GM12874 (cell line): Measurements from ENCODE around the gene GPC6.

Experiments used
- CTCF ChIP-seq: IDR thresholded peaks from 2 replicates; pipeline ENCODE4 v1.5.1; 2011; ENCODE audit warnings: low read depth, mild to moderate bottlenecking, control low read depth, low read length, moderate library complexity; ENCODE audit not compliant: insufficient read depth

GPC6 gene

GRCh38 chr13:93762708-93763426 is 536.3 kb downstream of the GPC6 start:
- TF ChIP-seq CTCF = no peak

GRCh38 chr13:93765062-93765461 is 538.5 kb downstream of the GPC6 start:
- no peak for TF ChIP-seq CTCF

- no peak for TF ChIP-seq CTCF
Observed at GRCh38 chr13:93765811-93766210, 539.2 kb downstream of the GPC6 start.

- TF ChIP-seq CTCF = no peak
Observed at GRCh38 chr13:93766719-93767118, 540.1 kb downstream of the GPC6 start.

- TF ChIP-seq CTCF = no peak
Observed at GRCh38 chr13:93767180-93767916, 540.7 kb downstream of the GPC6 start.

GRCh38 chr13:93767917-93768409 is 541.4 kb downstream of the GPC6 start:
- TF ChIP-seq CTCF = no peak

- no peak for TF ChIP-seq CTCF
Observed at GRCh38 chr13:93769101-93769500, 542.5 kb downstream of the GPC6 start.
